Measurements from ENCODE around the gene ACVR1B. TPM values are rescaled to one million over a fixed set of nuclear protein-coding genes. Genes with fewer than 3 reads are reported as not detected.
A peak's percentile ranks its signal among the peaks of the same experiment; 100 is the strongest.

The ACVR1B gene
- total and polyA plus RNA-seq, 2 donors (not counting 1 experiment from before 2014, with no cell fraction given) = 3.4 to 10.6 TPM

DNA sequence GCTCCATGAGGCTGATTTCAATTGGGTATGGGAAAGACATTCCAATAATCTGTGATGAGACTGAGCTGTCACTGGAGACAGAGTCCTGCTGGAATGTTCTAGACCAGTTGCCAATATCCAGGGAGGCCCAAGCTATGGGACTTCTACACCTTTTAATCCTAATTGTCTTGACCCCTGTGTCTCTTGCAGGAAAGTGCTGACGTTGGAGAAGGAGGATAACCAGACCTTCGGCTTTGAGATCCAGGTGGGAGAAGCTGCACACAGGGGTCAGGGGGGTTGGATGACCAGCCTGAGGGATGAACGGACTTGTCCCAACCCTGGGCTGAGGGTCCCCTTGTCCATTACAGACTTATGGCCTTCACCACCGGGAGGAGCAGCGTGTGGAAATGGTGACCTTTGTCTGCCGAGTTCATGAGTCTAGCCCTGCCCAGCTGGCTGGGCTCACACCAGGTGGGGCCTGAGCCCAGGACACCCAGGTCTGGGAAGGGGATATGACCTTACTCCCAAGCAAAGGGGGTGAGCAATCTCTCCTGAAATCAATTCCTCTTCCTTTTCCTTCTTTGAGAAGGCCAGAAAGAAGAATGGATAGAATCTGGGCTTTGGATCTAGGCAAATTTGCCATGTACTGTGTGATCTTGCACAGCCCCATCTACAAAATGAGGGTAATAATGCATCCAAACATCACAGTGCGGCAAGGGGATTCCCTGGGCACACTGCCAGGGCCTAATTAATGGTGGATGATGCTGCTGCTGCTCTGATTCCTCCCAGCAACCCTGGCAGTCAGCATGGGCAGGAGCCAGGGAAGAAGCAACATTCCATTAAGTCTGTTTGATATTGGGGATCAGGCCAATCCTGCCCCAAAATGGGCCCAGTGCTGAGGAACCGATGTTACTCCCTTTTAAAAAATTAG is 59.4 kb downstream of the ACVR1B start:
- Mint-ChIP-seq H3K27me3 (no peaks in the 10 kb centered on the region), H3K4me1 (peaks cover 28% of the 10 kb centered on the region), H3K9me3 (ENCODE audit: insufficient read depth) (no peaks in the 10 kb centered on the region), H3K27ac (peak overlapping the region; percentile 37), H3K4me3 (no peak overlapping the region)
- CTCF ChIA-PET = interaction anchor here (1.0 to 11.7 kb wide), 5 partner anchors 7 to 109 kb away, joined by 3 to 590 read pairs (median 3); no protein-coding TSS in a partner anchor
- intact Hi-C loops (cut with micrococcal nuclease) = no loop called here
- Histone ChIP-seq H3K9me3 (ENCODE audit: control extremely low read depth in 1 of 3, control insufficient read depth in 2 of 3, insufficient read depth in 1 of 3, low read length in 2 of 3) (no peaks in the 10 kb centered on the region), H3K4me3 (ENCODE audit: control extremely low read depth in 1 of 5, extremely low read depth in 1 of 5, insufficient read depth in 1 of 5, low read depth in 2 of 5, low read length in 4 of 5) (no peak overlapping the region), H3K79me2 (ENCODE audit: control insufficient read depth, insufficient read depth, low read length) (peaks cover 5% of the 10 kb centered on the region), H3K27ac (ENCODE audit: low read length in 2 of 2) (no peak overlapping the region), H3K9ac (ENCODE audit: low read length) (no peak overlapping the region), H3K27me3 (replicated peaks in 1 of 4; ENCODE audit: control extremely low read depth in 1 of 4, control insufficient read depth in 3 of 4, insufficient read depth in 4 of 4, low read length in 3 of 4) (no peaks in the 10 kb centered on the region), H4K20me1 (ENCODE audit: control insufficient read depth, insufficient read depth, low read length, poor library complexity, severe bottlenecking) (peaks cover 41% of the 10 kb centered on the region), H3K4me2 (replicated peaks; ENCODE audit: low read depth, low read length, poor library complexity, severe bottlenecking) (no peak overlapping the region), H3K36me3 (replicated peaks in 1 of 2; ENCODE audit: control extremely low read depth in 1 of 2, control insufficient read depth in 1 of 2, extremely low read depth in 1 of 2, insufficient read depth in 2 of 2, low read length in 1 of 2) (peaks cover 0 to 37% of the 10 kb centered on the region in 2 experiments), H2AFZ (ENCODE audit: insufficient read depth, low read depth, low read length, poor library complexity, severe bottlenecking) (no peak overlapping the region), H3K4me1 (ENCODE audit: control insufficient read depth in 2 of 2, insufficient read depth in 2 of 2, low read length in 2 of 2) (peaks cover 19 to 28% of the 10 kb centered on the region in 2 donors)
- POLR2A ChIA-PET = interaction anchor here (1.2 to 1.5 kb wide), 2 partner anchors 9 to 12 kb away, joined by 3 to 7 read pairs; no protein-coding TSS in a partner anchor
- WGBS (ENCODE audit: insufficient coverage) = 97% methylated on average over 7 of the region's 8 CpGs
- DNase-seq (peak; percentile 28), ATAC-seq (ENCODE audit: low read depth) (no peak)
- no peak for TF ChIP-seq EZH2 (IDR thresholded peaks at IDR 0.05; ENCODE audit: borderline replicate concordance, insufficient read depth, low read depth, low read length, poor library complexity, severe bottlenecking)
- TF ChIP-seq, protein P1, sequence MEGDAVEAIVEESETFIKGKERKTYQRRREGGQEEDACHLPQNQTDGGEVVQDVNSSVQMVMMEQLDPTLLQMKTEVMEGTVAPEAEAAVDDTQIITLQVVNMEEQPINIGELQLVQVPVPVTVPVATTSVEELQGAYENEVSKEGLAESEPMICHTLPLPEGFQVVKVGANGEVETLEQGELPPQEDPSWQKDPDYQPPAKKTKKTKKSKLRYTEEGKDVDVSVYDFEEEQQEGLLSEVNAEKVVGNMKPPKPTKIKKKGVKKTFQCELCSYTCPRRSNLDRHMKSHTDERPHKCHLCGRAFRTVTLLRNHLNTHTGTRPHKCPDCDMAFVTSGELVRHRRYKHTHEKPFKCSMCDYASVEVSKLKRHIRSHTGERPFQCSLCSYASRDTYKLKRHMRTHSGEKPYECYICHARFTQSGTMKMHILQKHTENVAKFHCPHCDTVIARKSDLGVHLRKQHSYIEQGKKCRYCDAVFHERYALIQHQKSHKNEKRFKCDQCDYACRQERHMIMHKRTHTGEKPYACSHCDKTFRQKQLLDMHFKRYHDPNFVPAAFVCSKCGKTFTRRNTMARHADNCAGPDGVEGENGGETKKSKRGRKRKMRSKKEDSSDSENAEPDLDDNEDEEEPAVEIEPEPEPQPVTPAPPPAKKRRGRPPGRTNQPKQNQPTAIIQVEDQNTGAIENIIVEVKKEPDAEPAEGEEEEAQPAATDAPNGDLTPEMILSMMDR (IDR thresholded peaks at IDR 0.05) = no peak

Data from B cell (primary cell).